ENCODE data around the gene PPID. TPM values are rescaled to one million over a fixed set of nuclear protein-coding genes. Genes with fewer than 3 reads are reported as not detected.

PPID gene
- total and polyA plus RNA-seq, 2 of the 13 experiments (the other 11 are each of a cell fraction or from before 2014, with no cell fraction given) = 15.4 to 63.4 TPM

DNA sequence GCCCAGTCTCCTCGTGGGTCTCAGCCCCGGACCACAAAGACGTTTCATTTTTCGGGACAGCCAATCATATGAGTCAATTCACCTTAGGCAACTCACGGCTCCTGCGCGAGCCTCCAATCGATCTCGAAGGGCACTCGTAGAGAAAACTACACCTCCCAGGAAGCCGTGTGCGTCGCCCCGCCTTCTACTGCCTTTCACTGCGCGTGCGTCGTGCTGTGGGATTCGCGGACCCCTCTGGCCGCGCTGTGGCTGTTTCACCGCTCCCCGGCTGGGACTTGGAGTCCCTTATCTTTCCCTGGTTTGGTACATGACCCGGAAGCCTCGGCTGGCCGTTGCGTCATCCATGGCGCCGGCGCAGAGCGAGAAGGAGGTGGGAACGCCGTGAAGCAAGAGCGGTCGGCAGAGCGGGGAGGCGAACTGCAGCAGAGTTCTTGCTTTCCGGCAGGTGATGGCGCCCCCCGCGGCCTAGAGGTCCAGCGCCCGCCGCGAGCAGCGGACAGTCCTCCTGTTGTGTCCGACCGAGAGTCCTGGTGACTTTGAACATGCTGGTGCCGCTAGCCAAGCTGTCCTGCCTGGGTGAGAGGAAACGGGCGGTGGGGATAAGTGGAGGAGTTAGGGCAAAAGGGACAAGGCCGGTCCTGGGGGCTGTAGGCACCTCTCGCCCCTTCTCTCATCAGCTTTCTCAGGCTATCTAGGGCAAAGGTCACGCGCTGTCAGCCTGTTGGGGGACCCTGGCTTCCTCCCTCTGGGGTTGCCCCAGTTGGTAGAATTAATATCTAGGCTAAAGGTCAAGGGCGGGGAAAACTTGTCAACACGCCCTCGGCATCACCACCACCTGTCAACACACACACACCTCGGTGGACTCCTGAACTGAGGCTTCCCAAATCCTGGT lies 51.0 kb downstream of the PPID start, which contains the start of gene ETFDH (continued):
- TF ChIP-seq, protein P1, sequence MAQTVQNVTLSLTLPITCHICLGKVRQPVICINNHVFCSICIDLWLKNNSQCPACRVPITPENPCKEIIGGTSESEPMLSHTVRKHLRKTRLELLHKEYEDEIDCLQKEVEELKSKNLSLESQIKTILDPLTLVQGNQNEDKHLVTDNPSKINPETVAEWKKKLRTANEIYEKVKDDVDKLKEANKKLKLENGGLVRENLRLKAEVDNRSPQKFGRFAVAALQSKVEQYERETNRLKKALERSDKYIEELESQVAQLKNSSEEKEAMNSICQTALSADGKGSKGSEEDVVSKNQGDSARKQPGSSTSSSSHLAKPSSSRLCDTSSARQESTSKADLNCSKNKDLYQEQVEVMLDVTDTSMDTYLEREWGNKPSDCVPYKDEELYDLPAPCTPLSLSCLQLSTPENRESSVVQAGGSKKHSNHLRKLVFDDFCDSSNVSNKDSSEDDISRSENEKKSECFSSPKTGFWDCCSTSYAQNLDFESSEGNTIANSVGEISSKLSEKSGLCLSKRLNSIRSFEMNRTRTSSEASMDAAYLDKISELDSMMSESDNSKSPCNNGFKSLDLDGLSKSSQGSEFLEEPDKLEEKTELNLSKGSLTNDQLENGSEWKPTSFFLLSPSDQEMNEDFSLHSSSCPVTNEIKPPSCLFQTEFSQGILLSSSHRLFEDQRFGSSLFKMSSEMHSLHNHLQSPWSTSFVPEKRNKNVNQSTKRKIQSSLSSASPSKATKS (CRISPR knock-in tag; IDR thresholded peaks at IDR 0.05) = no peak
- TF ChIP-seq ZBTB42 (CRISPR knock-in tag; IDR thresholded peaks at IDR 0.05) (no peak), REL (CRISPR knock-in tag; conservative IDR thresholded peaks at IDR 0.05) (no peak), KLF16 (CRISPR knock-in tag; IDR thresholded peaks at IDR 0.05) (peak in 1 of 2 experiments; percentile 93; a peak in 2 of 4 replicates), SOX6 (IDR thresholded peaks at IDR 0.05) (no peak), SOX6 (CRISPR knock-in tag; IDR thresholded peaks at IDR 0.05) (peak; percentile 91), ZNF598 (CRISPR knock-in tag; IDR thresholded peaks at IDR 0.05; ENCODE audit: borderline replicate concordance) (peak; percentile 15; the same call in 1 of the 2 replicates), SALL2 (CRISPR knock-in tag; IDR thresholded peaks at IDR 0.05) (peak; percentile 79), ZBTB7B (CRISPR knock-in tag; IDR thresholded peaks at IDR 0.05) (peak; percentile 80), ARID2 (CRISPR knock-in tag; IDR thresholded peaks at IDR 0.05; ENCODE audit: borderline replicate concordance) (no peak), SP1 (IDR thresholded peaks at IDR 0.05) (no peak), SP1 (CRISPR knock-in tag; IDR thresholded peaks at IDR 0.05) (peak; percentile 44), ARNT (IDR thresholded peaks at IDR 0.05) (no peak), RNF2 (conservative IDR thresholded peaks at IDR 0.05; ENCODE audit: low read depth) (no peak)
- TF ChIP-seq, protein P2, sequence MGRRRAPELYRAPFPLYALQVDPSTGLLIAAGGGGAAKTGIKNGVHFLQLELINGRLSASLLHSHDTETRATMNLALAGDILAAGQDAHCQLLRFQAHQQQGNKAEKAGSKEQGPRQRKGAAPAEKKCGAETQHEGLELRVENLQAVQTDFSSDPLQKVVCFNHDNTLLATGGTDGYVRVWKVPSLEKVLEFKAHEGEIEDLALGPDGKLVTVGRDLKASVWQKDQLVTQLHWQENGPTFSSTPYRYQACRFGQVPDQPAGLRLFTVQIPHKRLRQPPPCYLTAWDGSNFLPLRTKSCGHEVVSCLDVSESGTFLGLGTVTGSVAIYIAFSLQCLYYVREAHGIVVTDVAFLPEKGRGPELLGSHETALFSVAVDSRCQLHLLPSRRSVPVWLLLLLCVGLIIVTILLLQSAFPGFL (CRISPR knock-in tag; IDR thresholded peaks at IDR 0.05) = no peak
- TF ChIP-seq, protein P3, sequence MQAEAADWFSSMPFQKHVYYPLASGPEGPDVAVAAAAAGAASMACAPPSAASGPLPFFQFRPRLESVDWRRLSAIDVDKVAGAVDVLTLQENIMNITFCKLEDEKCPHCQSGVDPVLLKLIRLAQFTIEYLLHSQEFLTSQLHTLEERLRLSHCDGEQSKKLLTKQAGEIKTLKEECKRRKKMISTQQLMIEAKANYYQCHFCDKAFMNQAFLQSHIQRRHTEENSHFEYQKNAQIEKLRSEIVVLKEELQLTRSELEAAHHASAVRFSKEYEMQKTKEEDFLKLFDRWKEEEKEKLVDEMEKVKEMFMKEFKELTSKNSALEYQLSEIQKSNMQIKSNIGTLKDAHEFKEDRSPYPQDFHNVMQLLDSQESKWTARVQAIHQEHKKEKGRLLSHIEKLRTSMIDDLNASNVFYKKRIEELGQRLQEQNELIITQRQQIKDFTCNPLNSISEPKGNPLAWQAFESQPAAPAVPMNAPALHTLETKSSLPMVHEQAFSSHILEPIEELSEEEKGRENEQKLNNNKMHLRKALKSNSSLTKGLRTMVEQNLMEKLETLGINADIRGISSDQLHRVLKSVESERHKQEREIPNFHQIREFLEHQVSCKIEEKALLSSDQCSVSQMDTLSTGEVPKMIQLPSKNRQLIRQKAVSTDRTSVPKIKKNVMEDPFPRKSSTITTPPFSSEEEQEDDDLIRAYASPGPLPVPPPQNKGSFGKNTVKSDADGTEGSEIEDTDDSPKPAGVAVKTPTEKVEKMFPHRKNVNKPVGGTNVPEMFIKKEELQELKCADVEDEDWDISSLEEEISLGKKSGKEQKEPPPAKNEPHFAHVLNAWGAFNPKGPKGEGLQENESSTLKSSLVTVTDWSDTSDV (CRISPR knock-in tag; IDR thresholded peaks at IDR 0.05) = no peak
- TF ChIP-seq, protein P4, sequence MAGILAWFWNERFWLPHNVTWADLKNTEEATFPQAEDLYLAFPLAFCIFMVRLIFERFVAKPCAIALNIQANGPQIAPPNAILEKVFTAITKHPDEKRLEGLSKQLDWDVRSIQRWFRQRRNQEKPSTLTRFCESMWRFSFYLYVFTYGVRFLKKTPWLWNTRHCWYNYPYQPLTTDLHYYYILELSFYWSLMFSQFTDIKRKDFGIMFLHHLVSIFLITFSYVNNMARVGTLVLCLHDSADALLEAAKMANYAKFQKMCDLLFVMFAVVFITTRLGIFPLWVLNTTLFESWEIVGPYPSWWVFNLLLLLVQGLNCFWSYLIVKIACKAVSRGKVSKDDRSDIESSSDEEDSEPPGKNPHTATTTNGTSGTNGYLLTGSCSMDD (CRISPR knock-in tag; IDR thresholded peaks at IDR 0.05) = no peak
- TF ChIP-seq, protein P5, sequence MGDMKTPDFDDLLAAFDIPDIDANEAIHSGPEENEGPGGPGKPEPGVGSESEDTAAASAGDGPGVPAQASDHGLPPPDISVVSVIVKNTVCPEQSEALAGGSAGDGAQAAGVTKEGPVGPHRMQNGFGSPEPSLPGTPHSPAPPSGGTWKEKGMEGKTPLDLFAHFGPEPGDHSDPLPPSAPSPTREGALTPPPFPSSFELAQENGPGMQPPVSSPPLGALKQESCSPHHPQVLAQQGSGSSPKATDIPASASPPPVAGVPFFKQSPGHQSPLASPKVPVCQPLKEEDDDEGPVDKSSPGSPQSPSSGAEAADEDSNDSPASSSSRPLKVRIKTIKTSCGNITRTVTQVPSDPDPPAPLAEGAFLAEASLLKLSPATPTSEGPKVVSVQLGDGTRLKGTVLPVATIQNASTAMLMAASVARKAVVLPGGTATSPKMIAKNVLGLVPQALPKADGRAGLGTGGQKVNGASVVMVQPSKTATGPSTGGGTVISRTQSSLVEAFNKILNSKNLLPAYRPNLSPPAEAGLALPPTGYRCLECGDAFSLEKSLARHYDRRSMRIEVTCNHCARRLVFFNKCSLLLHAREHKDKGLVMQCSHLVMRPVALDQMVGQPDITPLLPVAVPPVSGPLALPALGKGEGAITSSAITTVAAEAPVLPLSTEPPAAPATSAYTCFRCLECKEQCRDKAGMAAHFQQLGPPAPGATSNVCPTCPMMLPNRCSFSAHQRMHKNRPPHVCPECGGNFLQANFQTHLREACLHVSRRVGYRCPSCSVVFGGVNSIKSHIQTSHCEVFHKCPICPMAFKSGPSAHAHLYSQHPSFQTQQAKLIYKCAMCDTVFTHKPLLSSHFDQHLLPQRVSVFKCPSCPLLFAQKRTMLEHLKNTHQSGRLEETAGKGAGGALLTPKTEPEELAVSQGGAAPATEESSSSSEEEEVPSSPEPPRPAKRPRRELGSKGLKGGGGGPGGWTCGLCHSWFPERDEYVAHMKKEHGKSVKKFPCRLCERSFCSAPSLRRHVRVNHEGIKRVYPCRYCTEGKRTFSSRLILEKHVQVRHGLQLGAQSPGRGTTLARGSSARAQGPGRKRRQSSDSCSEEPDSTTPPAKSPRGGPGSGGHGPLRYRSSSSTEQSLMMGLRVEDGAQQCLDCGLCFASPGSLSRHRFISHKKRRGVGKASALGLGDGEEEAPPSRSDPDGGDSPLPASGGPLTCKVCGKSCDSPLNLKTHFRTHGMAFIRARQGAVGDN (CRISPR knock-in tag; IDR thresholded peaks at IDR 0.05) = peak; percentile 94

All from HepG2 (cell line).